H1 (cell line): ENCODE measurements around the gene TNRC6C. TPM values are rescaled to one million over a fixed set of nuclear protein-coding genes. Genes with fewer than 3 reads are reported as not detected.

Experiments used
- CTCF ChIA-PET: fragments of 300-600 bp; sonication (Branson Sonifier 250); formaldehyde crosslinking; loops from one replicate; lab custom pipeline; 2021; ENCODE audit not compliant: partially characterized antibody; lab: Charles Lee
- POLR2A ChIA-PET: fragments of 300-600 bp; sonication (Branson Sonifier 250); formaldehyde crosslinking; loops from one replicate; lab custom pipeline; 2021; ENCODE audit warnings: inconsistent platforms; ENCODE audit not compliant: partially characterized antibody; lab: Charles Lee
- DNase-seq, 2 experiments: peaks; one replicate each; pipeline versions ENCODE4 v3.0.0 to v3.0.0-alpha.2; 2010 to 2022; ENCODE audit warnings: low spot score in 2 of 2, low read depth in 1 of 2, mixed read lengths in 1 of 2
- FAIRE-seq: peaks from 2 replicates; lab custom pipeline; 2011; peaks lifted over from hg19 to GRCh38; lab: Jason Lieb, UNC
- H2AFZ ChIP-seq: 2 replicates; pipeline ENCODE4 v1.8.1; 2012; ENCODE audit warnings: low read length, inconsistent platforms
- H2AK5ac ChIP-seq: 2 replicates; pipeline ENCODE4 v1.6.1; 2013; ENCODE audit warnings: low read depth, low read length
- H2BK120ac ChIP-seq: replicated peaks from 2 replicates; pipeline ENCODE3; 2013; ENCODE audit warnings: low read depth, low read length, inconsistent platforms
- H2BK12ac ChIP-seq: 2 replicates; pipeline ENCODE4 v1.6.1; 2013; ENCODE audit warnings: low read depth, low read length
- H2BK15ac ChIP-seq: 2 replicates; pipeline ENCODE4 v1.6.1; 2013; ENCODE audit warnings: low read length
- H2BK20ac ChIP-seq: 2 replicates; pipeline ENCODE4 v1.6.1; 2013; ENCODE audit warnings: low read length
- H2BK5ac ChIP-seq: 2 replicates; pipeline ENCODE4 v1.6.1; 2013; ENCODE audit warnings: low read depth, low read length
- H3K14ac ChIP-seq: 2 replicates; pipeline ENCODE4 v1.6.1; 2013; ENCODE audit warnings: inconsistent platforms; ENCODE audit not compliant: insufficient read length
- H3K18ac ChIP-seq: 2 replicates; pipeline ENCODE4 v1.6.1; 2013; ENCODE audit warnings: low read length; ENCODE audit errors: extremely low read depth
- H3K23ac ChIP-seq: 2 replicates; pipeline ENCODE4 v1.6.1; 2013; ENCODE audit warnings: inconsistent platforms; ENCODE audit not compliant: insufficient read length
- H3K23me2 ChIP-seq: 2 replicates; pipeline ENCODE4 v1.6.1; 2013; ENCODE audit warnings: low read depth, low read length
- H3K27ac ChIP-seq: 2 replicates; pipeline ENCODE4 v1.6.1; 2011; ENCODE audit warnings: low read depth, low read length, inconsistent platforms
- H3K27me3 ChIP-seq, 4 experiments: replicated peaks in 1 of 4; 1 replicate in 1 of 4; 2 replicates in 3 of 4; pipeline versions ENCODE4 v1.6.1 to v1.8.1; 2011 to 2013; ENCODE audit warnings: low read length in 3 of 4, mild to moderate bottlenecking in 3 of 4, inconsistent platforms in 2 of 4, mixed read lengths in 2 of 4, moderate library complexity in 1 of 4; ENCODE audit not compliant: control insufficient read depth in 3 of 4, insufficient read depth in 3 of 4; ENCODE audit errors: extremely low read depth in 1 of 4
- H3K36me3 ChIP-seq, 4 experiments: 2 replicates each; pipeline versions ENCODE4 v1.6.1 to v1.8.1; 2011 to 2013; ENCODE audit warnings: mild to moderate bottlenecking in 4 of 4, low read length in 3 of 4, moderate library complexity in 2 of 4, control low read depth in 1 of 4, inconsistent platforms in 1 of 4; ENCODE audit not compliant: insufficient read depth in 4 of 4, control insufficient read depth in 2 of 4
- H3K4ac ChIP-seq: replicated peaks from 2 replicates; pipeline ENCODE3; 2013; ENCODE audit warnings: low read length, low read depth, mixed read lengths, inconsistent platforms; ENCODE audit not compliant: insufficient read length
- H3K4me1 ChIP-seq, 4 experiments: replicated peaks in 1 of 4; 1 replicate in 1 of 4; 2 replicates in 3 of 4; pipeline versions ENCODE4 v1.6.1 to v1.8.1; 2011 to 2013; ENCODE audit warnings: low read length in 3 of 4, inconsistent platforms in 2 of 4, mixed read lengths in 1 of 4; ENCODE audit not compliant: insufficient read depth in 4 of 4, control insufficient read depth in 3 of 4
- H3K4me2 ChIP-seq, 2 experiments: 2 replicates each; pipeline versions ENCODE4 v1.6.1 to v1.8.1; 2011 to 2013; ENCODE audit warnings: low read depth in 2 of 2, low read length in 2 of 2, control low read depth in 1 of 2, inconsistent platforms in 1 of 2, mild to moderate bottlenecking in 1 of 2; ENCODE audit not compliant: insufficient read depth in 1 of 2
- H3K4me3 ChIP-seq, 4 experiments: fragments of 200-600, 300-600 bp in 1 of 4; sonication (generic), shearing (Covaris generic), sonication (Bioruptor Twin) in 1 of 4; 2 replicates each; pipeline versions ENCODE4 v1.5.1 to v1.8.1; 2011 to 2016; ENCODE audit warnings: low read length in 4 of 4, low read depth in 3 of 4, control low read depth in 2 of 4, inconsistent platforms in 2 of 4, mild to moderate bottlenecking in 2 of 4, mixed read lengths in 1 of 4, moderate library complexity in 1 of 4; ENCODE audit not compliant: insufficient read depth in 2 of 4; ENCODE audit errors: extremely low read depth in 1 of 4
- H3K56ac ChIP-seq: replicated peaks from 2 replicates; pipeline ENCODE3; 2013; ENCODE audit warnings: low read depth, mild to moderate bottlenecking, mixed read lengths, low read length, inconsistent platforms; ENCODE audit not compliant: insufficient read length
- H3K79me1 ChIP-seq: 2 replicates; pipeline ENCODE4 v1.6.1; 2013; ENCODE audit warnings: low read depth, low read length, control low read depth
- H3K79me2 ChIP-seq, 2 experiments: 2 replicates each; pipeline versions ENCODE4 v1.6.1 to v1.8.1; 2012 to 2013; ENCODE audit warnings: low read length in 2 of 2, mild to moderate bottlenecking in 2 of 2, inconsistent platforms in 1 of 2; ENCODE audit not compliant: insufficient read depth in 2 of 2, control insufficient read depth in 1 of 2
- H3K9ac ChIP-seq, 4 experiments: replicated peaks in 1 of 4; 1 replicate in 1 of 4; 2 replicates in 3 of 4; pipeline versions ENCODE4 v1.6.1 to v1.8.1; 2011 to 2013; ENCODE audit warnings: low read depth in 3 of 4, low read length in 3 of 4, control low read depth in 2 of 4, mild to moderate bottlenecking in 2 of 4, moderate library complexity in 2 of 4, inconsistent platforms in 1 of 4; ENCODE audit errors: extremely low read depth in 1 of 4
- H3K9me3 ChIP-seq, 2 experiments: 2 replicates each; pipeline versions ENCODE4 v1.6.1 to v1.8.1; 2012 to 2013; ENCODE audit warnings: mild to moderate bottlenecking in 2 of 2, moderate library complexity in 2 of 2, control low read depth in 1 of 2, inconsistent platforms in 1 of 2, low read depth in 1 of 2, low read length in 1 of 2, mixed read lengths in 1 of 2; ENCODE audit not compliant: insufficient read depth in 2 of 2
- H4K20me1 ChIP-seq, 2 experiments: replicated peaks in 1 of 2; 2 replicates each; pipeline versions ENCODE3 to v1.8.1; 2011 to 2013; ENCODE audit warnings: inconsistent platforms in 2 of 2, low read length in 2 of 2, mild to moderate bottlenecking in 1 of 2; ENCODE audit not compliant: insufficient read depth in 2 of 2, control insufficient read depth in 1 of 2
- H4K5ac ChIP-seq: 2 replicates; pipeline ENCODE4 v1.6.1; 2013; ENCODE audit warnings: low read length, low read depth, mixed read lengths, inconsistent platforms; ENCODE audit not compliant: insufficient read length
- H4K8ac ChIP-seq: 2 replicates; pipeline ENCODE4 v1.8.0; 2013; ENCODE audit warnings: mild to moderate bottlenecking, moderate library complexity, low read length, inconsistent platforms; ENCODE audit not compliant: insufficient read depth; ENCODE audit errors: extremely low read depth
- H4K91ac ChIP-seq: replicated peaks from 2 replicates; pipeline ENCODE3; 2013; ENCODE audit warnings: low read length, mixed read lengths, inconsistent platforms; ENCODE audit not compliant: insufficient read length
- ASH2L ChIP-seq: fragments of 200-600, 300-600 bp; sonication (generic); IDR thresholded peaks from one replicate; pipeline ENCODE4 v1.7.1; 2017; ENCODE audit warnings: low read length
- CREB1 ChIP-seq: IDR thresholded peaks from 2 replicates; pipeline ENCODE4 v1.6.1; 2012; ENCODE audit warnings: inconsistent platforms
- MAFK ChIP-seq: IDR thresholded peaks from 2 replicates; pipeline ENCODE4 v1.6.1; 2012; ENCODE audit warnings: low read depth, mild to moderate bottlenecking, improper control_type of control experiment, low read length
- POLR2A ChIP-seq, 2 experiments: IDR thresholded peaks; 1 replicate in 1 of 2; 2 replicates in 1 of 2; pipeline ENCODE4 v1.6.1; 2011; ENCODE audit warnings: low read depth in 2 of 2, low read length in 2 of 2, mild to moderate bottlenecking in 2 of 2; ENCODE audit errors: control extremely low read depth in 1 of 2
- POLR2AphosphoS5 ChIP-seq: IDR thresholded peaks from 2 replicates; pipeline ENCODE4 v1.6.1; 2011; ENCODE audit warnings: low read depth, low read length
- TCF12 ChIP-seq: IDR thresholded peaks from 2 replicates; pipeline ENCODE4 v1.6.1; 2011; ENCODE audit warnings: low read depth, mild to moderate bottlenecking, low read length
- TEAD4 ChIP-seq: IDR thresholded peaks from 2 replicates; pipeline ENCODE4 v1.6.1; 2012; ENCODE audit warnings: low read depth, low read length, inconsistent platforms, mixed read lengths
- USF2 ChIP-seq: IDR thresholded peaks from 2 replicates; pipeline ENCODE4 v1.6.1; 2011; ENCODE audit warnings: low read length, improper control_type of control experiment
- WGBS, 2 experiments: shearing (Covaris generic) in 1 of 2; methylation state at CpG; one replicate each; pipeline versions ENCODE4 v1.1.6 to v1.1.7; 2013 to 2015; ENCODE audit warnings: low lambda C conversion rate in 2 of 2, mixed read lengths in 2 of 2, inconsistent platforms in 1 of 2, low coverage in 1 of 2, missing lambda C conversion rate in 1 of 2; ENCODE audit not compliant: insufficient replicate concordance in 2 of 2, insufficient coverage in 1 of 2, insufficient read length in 1 of 2; ENCODE audit errors: extremely low coverage in 1 of 2, missing lambda C conversion rate in 1 of 2; 5-methylcytosine and 5-hydroxymethylcytosine counted together
- polyA plus RNA-seq, 7 experiments: library from polyadenylated mRNA; depleted of rRNA in 3 of 7; stranded (reverse) in 5 of 7; unstranded in 2 of 7; fragments of >200 nt in 5 of 7; fragments of 200-250 nt in 2 of 7; gene quantifications; 1 replicate in 5 of 7; 2 replicates in 1 of 7; 4 replicates in 1 of 7; pipeline versions ENCODE4 v1.2.1 to v1.2.3, GENCODE V29; 2011 to 2013; ENCODE audit warnings: missing spikeins in 2 of 7, mixed read lengths in 2 of 7
- total RNA-seq: library from RNA; stranded (reverse); fragmentation: NEBNext Ultra II Directional; extraction: Animal tissue kit (Norgen Biotek cat#: 25700); gene quantifications from 2 replicates; pipeline ENCODE4 v1.2.1, GENCODE V29; 2021
- TF ChIP-seq, protein P1 (sequence below): IDR thresholded peaks from 2 replicates; pipeline ENCODE4 v1.6.1; 2012; ENCODE audit warnings: inconsistent platforms
- TF ChIP-seq, protein P2 (sequence below): IDR thresholded peaks from 2 replicates; pipeline ENCODE4 v1.6.1; 2011; ENCODE audit warnings: low read depth, mild to moderate bottlenecking, low read length; ENCODE audit not compliant: insufficient read depth

Gene TNRC6C
- total and polyA plus RNA-seq, 2 of the 8 experiments (the other 6 are each of a cell fraction or from before 2014, with no cell fraction given), result 2.8 to 28.9 TPM

- no peak overlapping the region; a peak in 1 of 8 replicates for H3K4me3 ChIP-seq
- H4K5ac ChIP-seq, result no peak overlapping the region
- H4K91ac ChIP-seq, result no peak overlapping the region
- peaks cover 2 to 3% of the 10 kb centered on the region in 2 experiments for H4K20me1 ChIP-seq
- H2AK5ac ChIP-seq, result no peak overlapping the region
- ChIA-PET CTCF (interaction anchor here (0.8 to 3.0 kb wide), 7 partner anchors 11 to 253 kb away, joined by 3 to 8 read pairs (median 4); no protein-coding TSS in a partner anchor), POLR2A (interaction anchor here (0.9 to 1.5 kb wide), 6 partner anchors 8 to 78 kb away, joined by 3 read pairs; partner anchors contain the start of gene TK1)
- H2BK20ac ChIP-seq, result no peak overlapping the region
- peaks cover 2 to 26% (median 15%) of the 10 kb centered on the region in 4 experiments; a peak in 6 of 8 replicates for H3K36me3 ChIP-seq
- H3K23ac ChIP-seq, result no peak overlapping the region
- H3K4me1 ChIP-seq, result no peaks in the 10 kb centered on the region; a peak in 1 of 7 replicates
- H3K56ac ChIP-seq, result no peak overlapping the region
- H2BK15ac ChIP-seq, result no peak overlapping the region
- H3K4ac ChIP-seq, result no peak overlapping the region
- H3K4me2 ChIP-seq, result no peak overlapping the region
- H2BK5ac ChIP-seq, result no peak overlapping the region
- no peaks in the 10 kb centered on the region for H3K27me3 ChIP-seq
- WGBS, 2 experiments, result 90% methylated on average over 16 of the region's 21 CpGs; no CpG with 5 or more reads in 1 of the 2 experiments
- no peak overlapping the region for H2BK120ac ChIP-seq
- FAIRE-seq (no peak), DNase-seq (no peak)
- no peak overlapping the region; the same call in 1 of the 2 replicates for H3K27ac ChIP-seq
- no peak overlapping the region for H4K8ac ChIP-seq
- H3K14ac ChIP-seq, result no peak overlapping the region
- no peak overlapping the region for H3K18ac ChIP-seq
- H3K23me2 ChIP-seq, result no peaks in the 10 kb centered on the region
- no peaks in the 10 kb centered on the region for H3K79me2 ChIP-seq
- H2BK12ac ChIP-seq, result no peak overlapping the region
- H3K9ac ChIP-seq, result no peak overlapping the region
- H3K9me3 ChIP-seq, result no peaks in the 10 kb centered on the region
- no peaks in the 10 kb centered on the region for H3K79me1 ChIP-seq
- no peak overlapping the region for H2AFZ ChIP-seq
- TF ChIP-seq CREB1 (no peak), USF2 (no peak), POLR2A (IDR thresholded peaks at IDR 0.05; ENCODE audit: control extremely low read depth in 1 of 2, low read depth in 2 of 2, low read length in 2 of 2) (no peak), TEAD4 (no peak), MAFK (no peak), POLR2AphosphoS5 (no peak), ASH2L (no peak), TCF12 (no peak)
- TF ChIP-seq, protein P1, sequence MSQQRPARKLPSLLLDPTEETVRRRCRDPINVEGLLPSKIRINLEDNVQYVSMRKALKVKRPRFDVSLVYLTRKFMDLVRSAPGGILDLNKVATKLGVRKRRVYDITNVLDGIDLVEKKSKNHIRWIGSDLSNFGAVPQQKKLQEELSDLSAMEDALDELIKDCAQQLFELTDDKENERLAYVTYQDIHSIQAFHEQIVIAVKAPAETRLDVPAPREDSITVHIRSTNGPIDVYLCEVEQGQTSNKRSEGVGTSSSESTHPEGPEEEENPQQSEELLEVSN, result no peak
- TF ChIP-seq, protein P2, sequence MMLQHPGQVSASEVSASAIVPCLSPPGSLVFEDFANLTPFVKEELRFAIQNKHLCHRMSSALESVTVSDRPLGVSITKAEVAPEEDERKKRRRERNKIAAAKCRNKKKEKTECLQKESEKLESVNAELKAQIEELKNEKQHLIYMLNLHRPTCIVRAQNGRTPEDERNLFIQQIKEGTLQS, result no peak
Measured at GRCh38 chr17:78107976-78108725, 149.6 kb downstream of the TNRC6C start.
